Thyroid gland (tissue), 4 donors: ENCODE results near the gene HK1. TPM values are rescaled to one million over a fixed set of nuclear protein-coding genes. Genes with fewer than 3 reads are reported as not detected.

Experiments
- DNase-seq, 2 donors: peaks; one replicate each; pipeline ENCODE4 v3.0.0-alpha.2; 2019
- H3K27ac ChIP-seq, 3 donors: fragments of 200-600 bp; sonication (generic); 1 replicate in 2 of 3; 2 replicates in 1 of 3; pipeline ENCODE4 v1.5.1; 2016 to 2019; ENCODE audit warnings: mild to moderate bottlenecking in 1 of 3, moderate library complexity in 1 of 3
- H3K27me3 ChIP-seq: fragments of 200-600 bp; sonication (generic); one replicate; pipeline ENCODE4 v1.5.1; 2019
- H3K36me3 ChIP-seq, 2 donors: fragments of 200-600 bp; sonication (generic); one replicate each; pipeline ENCODE4 v1.5.1; 2016 to 2019
- H3K4me1 ChIP-seq, 2 donors: fragments of 200-600 bp; sonication (generic); one replicate each; pipeline ENCODE4 v1.5.1; 2017 to 2019
- H3K4me3 ChIP-seq, 3 donors: fragments of 200-600 bp; sonication (generic); replicated peaks in 1 of 3; 1 replicate in 2 of 3; 2 replicates in 1 of 3; pipeline ENCODE4 v1.5.1; 2016; ENCODE audit warnings: mild to moderate bottlenecking in 1 of 3
- H3K9me3 ChIP-seq: fragments of 200-600 bp; sonication (generic); one replicate; pipeline ENCODE4 v1.5.1; 2017
- CTCF ChIP-seq, 6 experiments: fragments of 200-600 bp in 3 of 6; fragments of 450-650 bp in 3 of 6; sonication (generic) in 3 of 6; IDR thresholded peaks; one replicate each; pipeline ENCODE4 v1.5.1; 2016 to 2019; ENCODE audit warnings: antibody characterized with exemption in 6 of 6, mild to moderate bottlenecking in 2 of 6, inconsistent platforms in 1 of 6, moderate library complexity in 1 of 6
- POLR2A ChIP-seq, 2 donors: fragments of 450-650 bp; IDR thresholded peaks; one replicate each; pipeline ENCODE4 v1.6.1; 2017; ENCODE audit warnings: antibody characterized with exemption in 2 of 2, mild to moderate bottlenecking in 2 of 2, moderate library complexity in 1 of 2
- WGBS, 2 donors: methylation state at CpG; one replicate each; pipeline ENCODE4 v1.1.5; 2017; 5-methylcytosine and 5-hydroxymethylcytosine counted together
- intact Hi-C: fragments of 100-400 bp; cut with DNase I; formaldehyde crosslinking; loops from one replicate; pipeline ENCODE4 v1.15.1; 2023
- total RNA-seq, 4 donors: library from RNA; depleted of rRNA; stranded (reverse); fragments of >200 nt; gene quantifications; one replicate each; pipeline ENCODE4 v1.2.3, GENCODE V29; 2016

Gene HK1
- total RNA-seq, 4 donors from 2014 or later: 106 to 231 (median 189) TPM

- TF ChIP-seq POLR2A (IDR thresholded peaks at IDR 0.05) (no peak), CTCF (IDR thresholded peaks at IDR 0.05) (no peak)
- no peaks in the 10 kb centered on the region for H3K4me1 ChIP-seq
- H3K9me3 ChIP-seq: no peaks in the 10 kb centered on the region
- H3K4me3 ChIP-seq: no peak overlapping the region
- H3K27ac ChIP-seq: no peak overlapping the region
- no peaks in the 10 kb centered on the region for H3K36me3 ChIP-seq
- 80 to 91% methylated on average over 4 of the region's 4 CpGs for WGBS, 2 donors
- no peaks in the 10 kb centered on the region for H3K27me3 ChIP-seq
- intact Hi-C loops: no loop called here
- DNase-seq: no peak
Measured at GRCh38 chr10:69285699-69286098, 7.4 kb downstream of the HK1 start.

GRCh38 chr10:69287181-69287580 lies 8.9 kb downstream of the HK1 start:
- 88 to 89% methylated on average over 4 of the region's 4 CpGs for WGBS, 2 donors
- no peak overlapping the region for H3K27ac ChIP-seq
- TF ChIP-seq CTCF (IDR thresholded peaks at IDR 0.05) (no peak), POLR2A (IDR thresholded peaks at IDR 0.05) (no peak)
- no peaks in the 10 kb centered on the region for H3K9me3 ChIP-seq
- no peaks in the 10 kb centered on the region for H3K4me1 ChIP-seq
- H3K36me3 ChIP-seq: no peaks in the 10 kb centered on the region
- H3K27me3 ChIP-seq: no peaks in the 10 kb centered on the region
- intact Hi-C loops: no loop called here
- DNase-seq: no peak
- no peak overlapping the region for H3K4me3 ChIP-seq

GRCh38 chr10:69290993-69291392 lies 12.7 kb downstream of the HK1 start:
- no peak for DNase-seq
- Histone ChIP-seq H3K27me3 (no peaks in the 10 kb centered on the region), H3K36me3 (no peaks in the 10 kb centered on the region), H3K27ac (no peak overlapping the region), H3K4me1 (no peaks in the 10 kb centered on the region), H3K9me3 (no peaks in the 10 kb centered on the region), H3K4me3 (no peak overlapping the region)
- intact Hi-C loops: no loop called here
- WGBS, 2 donors: 94 to 96% methylated on average over 4 of the region's 4 CpGs
- no peak for TF ChIP-seq POLR2A (IDR thresholded peaks at IDR 0.05)
- TF ChIP-seq CTCF (IDR thresholded peaks at IDR 0.05): no peak

- TF ChIP-seq CTCF (IDR thresholded peaks at IDR 0.05) (no peak), POLR2A (IDR thresholded peaks at IDR 0.05) (no peak)
- no peak for DNase-seq
- Histone ChIP-seq H3K27me3 (no peaks in the 10 kb centered on the region), H3K27ac (no peak overlapping the region), H3K4me3 (no peak overlapping the region), H3K36me3 (no peaks in the 10 kb centered on the region), H3K9me3 (no peaks in the 10 kb centered on the region), H3K4me1 (no peaks in the 10 kb centered on the region)
- intact Hi-C loops: no loop called here
- 58 to 60% methylated on average over 3 of the region's 3 CpGs for WGBS, 2 donors
Measured at GRCh38 chr10:69292459-69292858, 14.2 kb downstream of the HK1 start.

GRCh38 chr10:69295027-69295636 lies 16.8 kb downstream of the HK1 start:
- Histone ChIP-seq H3K27me3 (no peaks in the 10 kb centered on the region), H3K9me3 (no peaks in the 10 kb centered on the region), H3K36me3 (no peaks in the 10 kb centered on the region), H3K4me1 (no peaks in the 10 kb centered on the region), H3K27ac (no peak overlapping the region), H3K4me3 (no peak overlapping the region)
- 87 to 90% methylated on average over 11 of the region's 11 CpGs for WGBS, 2 donors
- no peak for DNase-seq
- TF ChIP-seq CTCF (IDR thresholded peaks at IDR 0.05) (no peak), POLR2A (IDR thresholded peaks at IDR 0.05) (no peak)
- intact Hi-C loops: no loop called here
